ENCODE results near the gene ST8SIA1.
A peak's percentile ranks its signal among the peaks of the same experiment; 100 is the strongest.
"Not testable (repeated sequence)": the region's sequence is repeated elsewhere in the genome, so short reads cannot be mapped to it uniquely, and the experiment has no call there.

ST8SIA1 gene

DNA sequence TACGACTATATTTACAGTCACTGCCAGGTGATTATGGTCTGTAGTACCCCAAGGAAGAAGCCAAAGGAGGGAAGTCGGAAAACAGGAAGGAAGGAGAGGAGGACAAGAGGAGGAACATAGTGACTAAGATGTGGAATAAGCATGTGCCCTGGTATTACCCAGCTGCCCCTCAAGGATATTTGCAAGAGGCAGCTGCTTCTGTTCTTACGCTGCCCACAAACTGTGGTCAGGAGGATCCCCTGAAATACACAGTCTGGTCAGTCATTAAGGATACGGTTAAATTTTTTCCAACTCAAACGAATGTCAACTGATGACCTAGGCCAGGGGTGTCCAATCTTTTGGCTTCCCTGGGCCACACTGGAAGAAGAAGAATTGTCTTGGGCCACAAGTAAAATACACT lies 162.0 kb downstream of the ST8SIA1 start:
- Mint-ChIP-seq H3K36me3 (no peaks in the 10 kb centered on the region), H3K9me3 (no peaks in the 10 kb centered on the region), H3K4me3 (no peak overlapping the region), H3K27me3 (peaks cover 4% of the 10 kb centered on the region), H3K4me1 (peaks cover 5% of the 10 kb centered on the region), H3K27ac (no peak overlapping the region)
- CTCF ChIA-PET = interaction anchor here (0.9 to 4.5 kb wide), 2 partner anchors 71 to 90 kb away, joined by 3 to 32 read pairs; no protein-coding TSS in a partner anchor
- DNase-seq = no peak

GRCh38 chr12:22169376-22169775 lies 165.1 kb downstream of the ST8SIA1 start:
- no peak overlapping the region for H3K4me3 Mint-ChIP-seq
- H3K27me3 Mint-ChIP-seq = no peaks in the 10 kb centered on the region
- peaks cover 14% of the 10 kb centered on the region for H3K4me1 Mint-ChIP-seq
- H3K36me3 Mint-ChIP-seq = peaks cover 1% of the 10 kb centered on the region
- DNase-seq = no peak
- no peak overlapping the region for H3K27ac Mint-ChIP-seq
- CTCF ChIA-PET = no interaction called here
- peaks cover 2% of the 10 kb centered on the region for H3K9me3 Mint-ChIP-seq

DNA sequence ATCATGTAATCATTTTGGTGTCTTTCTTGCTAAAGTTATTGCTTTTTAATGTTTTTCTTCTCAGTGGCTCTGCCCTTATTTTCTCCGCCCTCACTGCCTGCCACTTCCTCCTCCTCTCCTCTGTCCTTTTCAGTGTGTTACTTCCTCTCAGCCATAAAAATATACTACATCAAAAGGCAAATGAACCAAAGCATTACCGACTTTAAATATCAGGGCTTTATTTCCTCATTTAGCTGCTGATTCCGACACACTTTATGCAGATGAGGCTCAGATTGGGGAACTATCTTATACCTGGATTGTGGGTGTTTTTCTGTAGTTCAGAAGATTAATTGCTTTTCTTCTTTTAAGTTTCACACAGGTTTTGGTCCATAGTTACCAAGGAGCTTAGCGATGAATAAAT lies 170.4 kb downstream of the ST8SIA1 start:
- CTCF ChIA-PET = interaction anchor here (0.6 kb wide), 1 partner anchor 519 kb away, joined by 4 read pairs; no protein-coding TSS in a partner anchor
- Mint-ChIP-seq H3K4me3 (no peak overlapping the region), H3K36me3 (peaks cover 1% of the 10 kb centered on the region), H3K27ac (peak overlapping the region; percentile 71), H3K27me3 (no peaks in the 10 kb centered on the region), H3K9me3 (peaks cover 10% of the 10 kb centered on the region), H3K4me1 (peaks cover 51% of the 10 kb centered on the region)
- peak; percentile 32 for DNase-seq

- H3K27ac Mint-ChIP-seq = peak overlapping the region; percentile 89
- DNase-seq = peak; percentile 33
- CTCF ChIA-PET = no interaction called here
- H3K4me3 Mint-ChIP-seq = peak overlapping the region; percentile 24
- H3K36me3 Mint-ChIP-seq = peaks cover 1% of the 10 kb centered on the region
- H3K27me3 Mint-ChIP-seq = no peaks in the 10 kb centered on the region
- peaks cover 54% of the 10 kb centered on the region for H3K4me1 Mint-ChIP-seq
- H3K9me3 Mint-ChIP-seq = peaks cover 10% of the 10 kb centered on the region
Measured at GRCh38 chr12:22163594-22163993, 170.9 kb downstream of the ST8SIA1 start.

GRCh38 chr12:22160396-22161003 lies 174.0 kb downstream of the ST8SIA1 start:
- peaks cover 10% of the 10 kb centered on the region for H3K9me3 Mint-ChIP-seq
- H3K4me3 Mint-ChIP-seq = no peak overlapping the region
- no peak for DNase-seq
- peaks cover 1% of the 10 kb centered on the region for H3K36me3 Mint-ChIP-seq
- peaks cover 54% of the 10 kb centered on the region for H3K4me1 Mint-ChIP-seq
- peak overlapping the region; percentile 81 for H3K27ac Mint-ChIP-seq
- CTCF ChIA-PET = no interaction called here
- H3K27me3 Mint-ChIP-seq = no peaks in the 10 kb centered on the region

- H3K36me3 Mint-ChIP-seq, H3K4me3 Mint-ChIP-seq, H3K9me3 Mint-ChIP-seq, H3K27ac Mint-ChIP-seq, H3K27me3 Mint-ChIP-seq, CTCF ChIA-PET, DNase-seq: not testable (repeated sequence)
- H3K4me1 Mint-ChIP-seq = peaks cover 20% of the 10 kb centered on the region
Measured at GRCh38 chr12:22149286-22149685, 185.2 kb downstream of the ST8SIA1 start.

DNA sequence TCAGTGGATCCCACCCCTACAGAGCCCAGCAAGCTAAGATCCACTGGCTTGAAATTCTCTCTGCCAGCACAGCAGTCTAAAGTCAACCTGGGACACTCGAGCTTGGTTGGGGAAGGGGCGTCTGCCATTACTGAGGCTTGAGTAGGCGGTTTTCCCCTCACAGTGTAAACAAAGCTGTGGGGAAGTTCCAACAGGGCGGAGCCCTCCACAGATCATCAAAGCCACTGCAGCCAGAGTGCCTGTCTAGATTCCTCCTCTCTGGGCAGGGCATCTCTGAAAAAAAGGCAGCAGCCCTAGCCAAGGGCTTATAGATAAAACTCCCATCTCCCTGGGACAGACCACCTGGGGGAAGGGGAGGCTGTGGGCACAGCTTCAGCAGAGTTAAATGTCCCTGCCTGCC lies 187.8 kb downstream of the ST8SIA1 start:
- H3K9me3 Mint-ChIP-seq, H3K27me3 Mint-ChIP-seq, H3K4me3 Mint-ChIP-seq, H3K36me3 Mint-ChIP-seq: not testable (repeated sequence)
- H3K27ac Mint-ChIP-seq = peak overlapping the region; percentile 53
- peak; percentile 46 for DNase-seq
- CTCF ChIA-PET = interaction anchor here (0.6 kb wide), 1 partner anchor 536 kb away, joined by 4 read pairs; no protein-coding TSS in a partner anchor
- H3K4me1 Mint-ChIP-seq = peaks cover 20% of the 10 kb centered on the region

Data from activated naive CD4-positive, alpha-beta T cell treated with anti-CD3 and anti-CD28 coated beads, Interleukin-2, amount 10 ng/mL, durations not matched to agents 7 days and 5 days (primary cell).